GM11168 (cell line): ENCODE data around the gene PFDN6.
"Not testable (repeated sequence)": the region's sequence is repeated elsewhere in the genome, so short reads cannot be mapped to it uniquely, and the experiment has no call there.

Experiments used
- in situ Hi-C: fragments of 300-500 bp; cut with MboI; formaldehyde crosslinking; loops from one replicate; pipeline ENCODE4 v1.12.0; 2022; ENCODE audit warnings: low sequenced_read_pairs; ENCODE audit not compliant: unreplicated experiment

PFDN6 gene

GRCh38 chr6:33273129-33273923 is 16.1 kb upstream of the PFDN6 start:
- in situ Hi-C loops = no loop called here

- in situ Hi-C loops = no loop called here
Measured at GRCh38 chr6:33273924-33274902, 15.2 kb upstream of the PFDN6 start.

GRCh38 chr6:33275795-33276580 is 13.4 kb upstream of the PFDN6 start:
- in situ Hi-C loops = not testable (repeated sequence)

DNA sequence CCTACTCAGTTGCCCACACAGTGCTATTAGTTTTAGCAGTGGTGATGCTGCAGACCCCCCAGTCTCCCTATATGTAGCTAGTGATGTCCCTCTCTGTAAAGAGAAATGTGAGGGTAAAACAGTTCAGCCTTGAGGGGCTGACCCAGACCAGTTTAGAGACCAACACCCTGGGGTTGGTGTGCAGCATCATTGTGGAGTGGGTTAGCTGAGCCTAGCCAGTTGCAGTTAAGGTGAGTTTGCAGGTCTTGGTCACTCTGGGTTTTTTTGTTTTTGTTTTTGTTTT is 12.9 kb upstream of the PFDN6 start:
- in situ Hi-C loops = no loop called here

GRCh38 chr6:33276864-33277662 is 12.3 kb upstream of the PFDN6 start, which contains the start of gene B3GALT4:
Gene B3GALT4 (plus strand): TSS chr6:33277123. CDS start chr6:33277420, 297 bp downstream.
- in situ Hi-C loops = no loop called here

DNA sequence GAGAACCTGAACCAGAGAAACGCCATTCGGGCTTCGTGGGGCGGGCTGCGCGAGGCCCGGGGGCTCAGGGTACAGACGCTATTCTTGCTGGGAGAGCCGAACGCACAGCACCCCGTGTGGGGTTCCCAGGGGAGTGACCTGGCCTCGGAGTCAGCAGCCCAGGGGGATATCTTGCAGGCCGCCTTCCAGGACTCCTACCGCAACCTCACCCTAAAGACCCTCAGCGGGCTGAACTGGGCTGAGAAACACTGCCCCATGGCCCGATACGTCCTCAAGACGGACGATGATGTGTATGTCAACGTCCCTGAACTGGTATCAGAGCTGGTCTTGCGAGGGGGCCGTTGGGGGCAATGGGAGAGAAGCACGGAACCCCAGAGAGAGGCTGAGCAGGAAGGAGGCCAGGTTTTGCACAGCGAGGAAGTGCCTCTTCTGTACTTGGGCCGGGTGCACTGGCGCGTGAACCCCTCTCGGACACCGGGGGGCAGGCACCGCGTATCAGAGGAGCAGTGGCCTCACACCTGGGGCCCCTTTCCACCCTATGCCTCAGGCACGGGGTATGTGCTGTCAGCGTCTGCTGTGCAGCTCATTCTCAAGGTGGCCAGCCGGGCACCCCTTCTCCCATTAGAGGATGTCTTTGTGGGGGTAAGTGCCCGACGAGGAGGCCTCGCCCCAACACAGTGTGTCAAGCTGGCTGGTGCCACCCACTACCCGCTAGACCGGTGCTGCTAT is 11.6 kb upstream of the PFDN6 start:
- in situ Hi-C loops = no loop called here

- in situ Hi-C loops = no loop called here
Measured at GRCh38 chr6:33278392-33278741, 11.0 kb upstream of the PFDN6 start.

- in situ Hi-C loops = no loop called here
Measured at GRCh38 chr6:33278810-33279209, 10.6 kb upstream of the PFDN6 start.

DNA sequence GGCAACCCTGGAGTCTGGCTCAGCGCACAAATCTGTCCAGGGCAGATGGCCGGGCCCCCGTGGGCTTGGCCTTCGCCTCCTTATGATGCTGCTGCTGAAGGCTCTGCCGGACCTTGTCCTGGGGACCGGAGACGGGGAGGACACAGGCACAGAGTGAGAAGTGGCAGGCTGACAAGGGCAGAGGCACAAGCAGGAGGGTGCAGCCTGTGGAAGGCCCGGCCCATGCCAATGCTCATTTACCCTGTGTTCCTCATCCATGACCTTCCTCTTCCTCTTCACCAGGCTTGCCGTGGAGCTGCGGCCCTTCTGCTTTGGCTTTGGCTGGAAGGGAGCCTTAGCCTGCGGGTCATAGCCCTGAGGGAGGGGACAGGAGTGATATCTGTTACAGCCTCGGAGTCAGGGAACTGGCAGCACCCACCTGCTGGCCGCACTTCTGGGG is 10.1 kb upstream of the PFDN6 start:
- in situ Hi-C loops = no loop called here

DNA sequence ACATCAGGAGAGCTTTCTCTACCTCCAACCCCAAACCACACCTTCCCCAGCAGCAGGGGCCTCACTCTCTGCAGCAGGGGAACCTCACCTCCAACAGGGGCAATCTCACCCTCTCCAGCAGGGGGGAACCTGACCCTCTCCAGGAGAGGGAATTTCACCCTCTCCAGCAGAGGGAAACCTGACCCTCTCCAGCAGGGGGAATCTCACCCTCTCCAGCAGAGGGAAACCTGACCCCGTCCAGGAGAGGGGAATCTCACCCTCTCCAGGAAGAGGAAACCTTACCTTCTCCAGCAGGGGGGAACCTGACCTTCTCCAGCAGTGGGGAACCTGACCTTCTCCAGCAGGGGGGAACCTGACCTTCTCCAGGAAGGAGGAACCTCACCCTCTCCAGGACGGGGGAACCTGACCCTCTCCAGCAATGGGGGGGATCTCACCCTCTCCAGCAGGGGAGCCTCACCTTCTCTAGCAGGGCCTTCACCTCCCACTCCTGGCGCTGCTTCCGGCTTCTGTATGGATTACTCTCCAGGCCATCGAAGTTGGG is 9.4 kb upstream of the PFDN6 start:
- in situ Hi-C loops = no loop called here

- in situ Hi-C loops = no loop called here
Measured at GRCh38 chr6:33280539-33280938, 8.9 kb upstream of the PFDN6 start.

DNA sequence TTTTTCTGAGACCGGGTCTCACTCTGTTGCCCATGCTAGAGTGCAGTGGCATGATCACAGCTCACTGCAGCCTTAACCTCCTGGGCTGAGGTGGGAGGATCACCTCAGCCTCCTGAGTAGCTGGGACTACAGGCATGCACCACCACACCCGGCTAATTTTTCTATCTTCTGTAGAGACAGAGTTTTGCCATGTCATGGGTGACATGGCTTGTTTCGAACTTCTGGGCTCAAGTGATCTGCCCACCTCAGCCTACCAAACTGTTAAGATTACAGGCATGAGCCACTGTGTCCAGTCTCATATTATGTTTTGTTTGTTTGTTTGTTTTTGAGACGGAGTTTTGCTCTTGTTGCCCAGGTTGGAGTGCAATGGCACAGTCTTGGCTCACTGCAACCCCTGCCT is 4.2 kb upstream of the PFDN6 start:
- in situ Hi-C loops = not testable (repeated sequence)

DNA sequence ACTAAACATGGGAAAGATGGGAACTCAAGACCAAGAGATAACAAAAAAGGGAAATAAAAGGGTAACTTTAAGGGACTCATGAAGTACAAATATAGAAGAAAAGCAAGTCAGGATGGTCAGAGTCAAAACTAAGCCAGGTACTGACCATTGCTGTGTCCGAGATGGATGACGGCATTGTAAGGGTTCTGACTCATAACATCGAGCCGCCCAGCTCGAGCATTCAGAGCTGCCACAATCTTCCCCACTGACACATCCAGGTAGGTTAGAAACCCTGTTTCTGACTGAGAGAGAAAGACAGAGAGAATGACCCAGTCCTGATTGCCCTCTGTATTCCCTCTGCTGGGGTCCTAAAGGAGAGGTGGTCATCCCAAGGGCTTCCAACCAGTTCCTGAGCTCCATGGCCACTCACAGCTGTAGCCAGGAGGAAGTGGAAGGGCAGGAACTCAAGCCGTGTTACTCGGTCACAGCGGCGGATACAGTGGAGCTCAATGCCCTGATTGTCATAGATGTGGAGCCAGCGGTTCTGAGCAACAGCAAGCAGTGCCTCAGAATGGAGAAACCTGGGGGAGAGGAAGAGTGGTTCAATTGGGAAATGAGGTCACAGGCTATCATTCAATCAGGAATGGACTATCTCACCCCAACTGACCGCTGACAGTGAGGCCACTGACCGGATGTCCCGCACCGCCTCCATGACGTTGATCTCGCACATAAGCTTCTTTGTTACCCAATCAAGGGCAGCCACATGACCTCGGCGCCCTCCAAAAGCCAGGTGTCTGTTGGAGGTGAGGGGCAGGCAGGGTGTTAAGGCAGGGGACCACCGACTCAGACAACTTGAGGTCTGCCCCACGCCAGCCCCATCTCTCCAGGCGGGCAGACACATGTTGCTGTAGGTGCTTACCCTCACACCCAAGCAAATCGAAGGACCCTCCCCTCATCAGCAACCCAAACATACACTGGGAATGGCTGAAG is 2.2 kb upstream of the PFDN6 start:
- in situ Hi-C loops = no loop called here

GRCh38 chr6:33288141-33288920 is 1.1 kb upstream of the PFDN6 start:
- in situ Hi-C loops = no loop called here

DNA sequence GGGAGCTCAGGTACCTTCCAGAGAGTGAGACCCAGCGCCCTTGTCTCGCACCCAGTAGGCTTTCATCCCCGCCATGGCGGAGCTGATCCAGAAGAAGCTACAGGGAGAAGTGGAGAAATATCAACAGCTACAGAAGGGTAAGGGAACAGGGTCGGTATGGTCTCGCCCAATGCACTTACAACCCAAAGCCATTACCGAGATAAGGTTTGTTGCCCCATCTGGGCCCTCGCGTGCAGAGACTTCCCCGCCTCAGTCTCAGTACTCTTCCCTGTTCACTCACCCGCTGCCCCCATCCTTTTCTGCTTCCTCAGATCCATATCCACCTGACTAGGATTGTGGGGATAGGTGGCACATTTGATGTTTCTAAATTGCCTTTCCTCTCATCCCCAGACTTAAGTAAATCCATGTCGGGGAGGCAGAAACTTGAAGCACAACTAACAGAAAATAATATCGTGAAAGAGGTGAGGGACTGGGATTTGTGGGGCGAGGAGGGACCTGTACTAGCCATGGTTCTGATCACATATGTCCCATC is 449 bp downstream of the PFDN6 start:
- in situ Hi-C loops = no loop called here

DNA sequence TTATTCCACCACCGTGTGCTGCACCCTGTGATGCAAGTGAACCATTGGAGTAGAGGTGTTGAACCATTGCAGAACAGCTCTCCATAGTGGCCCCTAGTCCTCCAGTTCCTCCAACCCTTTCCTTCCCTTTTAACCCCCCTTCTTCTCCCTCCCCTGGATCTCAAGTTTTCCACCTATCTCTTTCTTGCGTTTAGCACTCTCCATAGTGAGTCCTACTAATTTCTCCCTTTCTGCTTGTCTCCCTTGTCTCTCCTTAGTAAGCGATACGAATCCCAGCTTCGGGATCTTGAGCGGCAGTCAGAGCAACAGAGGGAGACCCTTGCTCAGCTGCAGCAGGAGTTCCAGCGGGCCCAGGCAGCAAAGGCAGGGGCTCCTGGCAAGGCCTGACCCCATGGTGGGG is 1.1 kb downstream of the PFDN6 start:
- in situ Hi-C loops = no loop called here
